ENCODE data around the gene APBA2. TPM values are rescaled to one million over a fixed set of nuclear protein-coding genes. Genes with fewer than 3 reads are reported as not detected.
"Not testable (repeated sequence)": the region's sequence is repeated elsewhere in the genome, so short reads cannot be mapped to it uniquely, and the experiment has no call there.

The APBA2 gene
- total RNA-seq, 1 donor from 2014 or later, result 51.4 TPM

- Histone ChIP-seq H3K36me3 (ENCODE audit: control insufficient read depth, insufficient read depth, low read length) (no peaks in the 10 kb centered on the region), H3K27me3 (ENCODE audit: control insufficient read depth, insufficient read depth, low read length) (no peaks in the 10 kb centered on the region), H3K4me3 (ENCODE audit: low read depth, low read length) (no peak overlapping the region)
- no peak for DNase-seq (ENCODE audit: low read depth)
- TF ChIP-seq CTCF (IDR thresholded peaks at IDR 0.05; ENCODE audit: insufficient read depth, low read length, poor library complexity, severe bottlenecking), result no peak
Observed at GRCh38 chr15:29098652-29099051, 212.9 kb downstream of the APBA2 start.

- H3K4me3 ChIP-seq (ENCODE audit: low read depth, low read length), result no peak overlapping the region
- TF ChIP-seq CTCF (IDR thresholded peaks at IDR 0.05; ENCODE audit: insufficient read depth, low read length, poor library complexity, severe bottlenecking), result no peak
- no peaks in the 10 kb centered on the region for H3K36me3 ChIP-seq (ENCODE audit: control insufficient read depth, insufficient read depth, low read length)
- H3K27me3 ChIP-seq (ENCODE audit: control insufficient read depth, insufficient read depth, low read length), result no peaks in the 10 kb centered on the region
- no peak for DNase-seq (ENCODE audit: low read depth)
Observed at GRCh38 chr15:29099131-29099880, 213.5 kb downstream of the APBA2 start.

GRCh38 chr15:29100486-29101000, 214.8 kb downstream of the APBA2 start:
- no peak for TF ChIP-seq CTCF (IDR thresholded peaks at IDR 0.05; ENCODE audit: insufficient read depth, low read length, poor library complexity, severe bottlenecking)
- no peak overlapping the region for H3K4me3 ChIP-seq (ENCODE audit: low read depth, low read length)
- no peaks in the 10 kb centered on the region for H3K27me3 ChIP-seq (ENCODE audit: control insufficient read depth, insufficient read depth, low read length)
- no peaks in the 10 kb centered on the region for H3K36me3 ChIP-seq (ENCODE audit: control insufficient read depth, insufficient read depth, low read length)
- no peak for DNase-seq (ENCODE audit: low read depth)

GRCh38 chr15:29101491-29101890, 215.7 kb downstream of the APBA2 start:
- TF ChIP-seq CTCF (IDR thresholded peaks at IDR 0.05; ENCODE audit: insufficient read depth, low read length, poor library complexity, severe bottlenecking), result no peak
- no peaks in the 10 kb centered on the region for H3K27me3 ChIP-seq (ENCODE audit: control insufficient read depth, insufficient read depth, low read length)
- DNase-seq (ENCODE audit: low read depth), result no peak

GRCh38 chr15:29102173-29102794, 216.5 kb downstream of the APBA2 start:
- not testable (repeated sequence) for DNase-seq (ENCODE audit: low read depth); H3K4me3 ChIP-seq (ENCODE audit: low read depth, low read length); H3K27me3 ChIP-seq (ENCODE audit: control insufficient read depth, insufficient read depth, low read length); H3K36me3 ChIP-seq (ENCODE audit: control insufficient read depth, insufficient read depth, low read length)
- TF ChIP-seq CTCF (IDR thresholded peaks at IDR 0.05; ENCODE audit: insufficient read depth, low read length, poor library complexity, severe bottlenecking), result peak; percentile 84

More at GRCh38 chr15:29101491-29101890, 215.7 kb downstream of the APBA2 start:
- Histone ChIP-seq H3K36me3 (ENCODE audit: control insufficient read depth, insufficient read depth, low read length) (no peaks in the 10 kb centered on the region), H3K4me3 (ENCODE audit: low read depth, low read length) (no peak overlapping the region)
